ENCODE results near the gene UBE2I. TPM values are rescaled to one million over a fixed set of nuclear protein-coding genes. Genes with fewer than 3 reads are reported as not detected.

Gene UBE2I
- total and polyA plus RNA-seq, 4 donors: 35.7 to 86.7 (median 72.4) TPM

DNA sequence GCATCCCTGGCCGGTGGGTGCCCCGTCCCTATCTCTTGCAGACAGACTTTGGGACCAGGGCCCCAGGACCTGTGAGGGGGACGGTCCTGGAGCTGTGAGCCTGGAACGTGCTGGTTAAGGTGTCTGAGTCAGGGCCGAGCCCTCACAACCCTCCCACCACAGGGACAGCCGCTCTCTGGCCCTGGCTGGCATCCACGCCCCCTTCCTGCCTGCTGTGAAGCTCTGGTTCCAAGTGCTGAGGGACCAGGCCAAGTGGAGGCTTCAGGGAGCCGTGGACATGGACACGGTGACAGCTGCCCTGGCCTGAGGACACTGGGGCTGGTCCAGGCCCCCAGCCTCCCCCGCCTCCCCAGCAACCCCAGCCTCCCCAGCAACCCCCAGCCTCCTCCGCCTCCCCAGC, 35.7 kb downstream of the UBE2I start:
- Histone ChIP-seq H3K4me3 (ENCODE audit: low read length in 2 of 2) (no peak overlapping the region), H3K27ac (ENCODE audit: low read depth in 1 of 2, low read length in 2 of 2) (no peak overlapping the region), H3K27me3 (ENCODE audit: control insufficient read depth in 1 of 2, insufficient read depth in 2 of 2, low read length in 1 of 2) (no peaks in the 10 kb centered on the region), H3K36me3 (ENCODE audit: control insufficient read depth in 1 of 2, insufficient read depth in 2 of 2, low read length in 1 of 2) (no peaks in the 10 kb centered on the region), H3K9me3 (ENCODE audit: control insufficient read depth, low read length) (no peaks in the 10 kb centered on the region), H3K4me1 (ENCODE audit: control insufficient read depth in 1 of 2, insufficient read depth in 2 of 2, low read length in 2 of 2) (no peaks in the 10 kb centered on the region)
- intact Hi-C loops (cut with DNase I): no loop called here
- ATAC-seq (ENCODE audit: low FRiP score) (no peak), DNase-seq (no peak)
- WGBS, 2 donors: 58 to 65% methylated on average over 9 to 11 of the region's 11 CpGs

GRCh38 chr16:1345651-1346421, 36.4 kb downstream of the UBE2I start:
- H3K9me3 ChIP-seq (ENCODE audit: control insufficient read depth, low read length): no peaks in the 10 kb centered on the region
- ATAC-seq (ENCODE audit: low FRiP score): no peak
- no peaks in the 10 kb centered on the region for H3K4me1 ChIP-seq (ENCODE audit: control insufficient read depth in 1 of 2, insufficient read depth in 2 of 2, low read length in 2 of 2)
- no peaks in the 10 kb centered on the region for H3K27me3 ChIP-seq (ENCODE audit: control insufficient read depth in 1 of 2, insufficient read depth in 2 of 2, low read length in 1 of 2)
- DNase-seq: no peak
- no peak overlapping the region for H3K27ac ChIP-seq (ENCODE audit: low read depth in 1 of 2, low read length in 2 of 2)
- H3K4me3 ChIP-seq (ENCODE audit: low read length in 2 of 2): no peak overlapping the region
- H3K36me3 ChIP-seq (ENCODE audit: control insufficient read depth in 1 of 2, insufficient read depth in 2 of 2, low read length in 1 of 2): no peaks in the 10 kb centered on the region
- 72 to 76% methylated on average over 28 to 31 of the region's 31 CpGs for WGBS, 2 donors
- intact Hi-C loops (cut with DNase I): no loop called here

- intact Hi-C loops (cut with DNase I): no loop called here
- WGBS, 2 donors: 72 to 78% methylated on average over 34 of the region's 34 CpGs
- Histone ChIP-seq H3K27ac (ENCODE audit: low read depth in 1 of 2, low read length in 2 of 2) (no peak overlapping the region), H3K4me1 (ENCODE audit: control insufficient read depth in 1 of 2, insufficient read depth in 2 of 2, low read length in 2 of 2) (no peaks in the 10 kb centered on the region), H3K9me3 (ENCODE audit: control insufficient read depth, low read length) (no peaks in the 10 kb centered on the region), H3K27me3 (ENCODE audit: control insufficient read depth in 1 of 2, insufficient read depth in 2 of 2, low read length in 1 of 2) (no peaks in the 10 kb centered on the region), H3K36me3 (ENCODE audit: control insufficient read depth in 1 of 2, insufficient read depth in 2 of 2, low read length in 1 of 2) (no peaks in the 10 kb centered on the region), H3K4me3 (ENCODE audit: low read length in 2 of 2) (no peak overlapping the region)
- DNase-seq (no peak), ATAC-seq (ENCODE audit: low FRiP score) (no peak)
These were observed 37.2 kb downstream of the UBE2I start for GRCh38 chr16:1346422-1347285.

DNA sequence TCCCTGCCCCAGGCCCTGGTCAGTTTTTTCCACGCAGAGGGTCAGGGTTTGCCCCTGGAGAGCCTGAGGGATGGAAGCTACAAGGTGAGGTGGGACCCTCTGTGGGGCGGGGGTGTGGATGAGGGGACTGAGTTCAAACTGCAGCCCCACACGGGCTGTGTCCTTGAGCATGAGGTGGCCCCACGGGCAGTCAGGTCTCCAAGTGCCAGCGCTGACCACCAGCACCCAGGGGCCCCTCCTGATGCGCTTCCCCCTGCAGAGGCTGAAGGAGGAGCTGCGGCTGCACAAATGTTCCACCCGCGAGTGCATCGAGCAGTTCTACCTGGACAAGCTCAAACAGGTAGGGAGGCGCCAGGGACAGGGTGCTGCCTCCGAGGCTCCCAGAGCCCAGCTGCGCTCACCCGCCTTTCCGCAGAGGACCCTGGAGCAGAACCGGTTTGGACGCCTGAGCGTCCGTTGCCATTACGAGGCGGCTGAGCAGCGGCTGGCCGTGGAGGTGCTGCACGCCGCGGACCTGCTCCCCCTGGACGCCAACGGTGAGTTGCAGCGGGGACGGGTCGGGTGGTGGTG, 37.9 kb downstream of the UBE2I start:
- ATAC-seq (ENCODE audit: low FRiP score): no peak
- Histone ChIP-seq H3K36me3 (ENCODE audit: control insufficient read depth in 1 of 2, insufficient read depth in 2 of 2, low read length in 1 of 2) (no peaks in the 10 kb centered on the region), H3K4me3 (ENCODE audit: low read length in 2 of 2) (no peak overlapping the region), H3K27me3 (ENCODE audit: control insufficient read depth in 1 of 2, insufficient read depth in 2 of 2, low read length in 1 of 2) (no peaks in the 10 kb centered on the region), H3K27ac (ENCODE audit: low read depth in 1 of 2, low read length in 2 of 2) (no peak overlapping the region), H3K4me1 (ENCODE audit: control insufficient read depth in 1 of 2, insufficient read depth in 2 of 2, low read length in 2 of 2) (no peaks in the 10 kb centered on the region), H3K9me3 (ENCODE audit: control insufficient read depth, low read length) (no peaks in the 10 kb centered on the region)
- DNase-seq: no peak
- intact Hi-C loops (cut with DNase I): no loop called here
- WGBS, 2 donors: 89 to 91% methylated on average over 31 of the region's 31 CpGs

- Histone ChIP-seq H3K4me3 (ENCODE audit: low read length in 2 of 2) (no peak overlapping the region), H3K27me3 (ENCODE audit: control insufficient read depth in 1 of 2, insufficient read depth in 2 of 2, low read length in 1 of 2) (no peaks in the 10 kb centered on the region), H3K36me3 (ENCODE audit: control insufficient read depth in 1 of 2, insufficient read depth in 2 of 2, low read length in 1 of 2) (no peaks in the 10 kb centered on the region), H3K4me1 (ENCODE audit: control insufficient read depth in 1 of 2, insufficient read depth in 2 of 2, low read length in 2 of 2) (no peaks in the 10 kb centered on the region), H3K27ac (ENCODE audit: low read depth in 1 of 2, low read length in 2 of 2) (no peak overlapping the region), H3K9me3 (ENCODE audit: control insufficient read depth, low read length) (no peaks in the 10 kb centered on the region)
- DNase-seq: no peak
- intact Hi-C loops (cut with DNase I): no loop called here
- 89 to 91% methylated on average over 29 of the region's 29 CpGs for WGBS, 2 donors
- ATAC-seq (ENCODE audit: low FRiP score): no peak
These were observed 38.5 kb downstream of the UBE2I start for GRCh38 chr16:1347962-1348361.

DNA sequence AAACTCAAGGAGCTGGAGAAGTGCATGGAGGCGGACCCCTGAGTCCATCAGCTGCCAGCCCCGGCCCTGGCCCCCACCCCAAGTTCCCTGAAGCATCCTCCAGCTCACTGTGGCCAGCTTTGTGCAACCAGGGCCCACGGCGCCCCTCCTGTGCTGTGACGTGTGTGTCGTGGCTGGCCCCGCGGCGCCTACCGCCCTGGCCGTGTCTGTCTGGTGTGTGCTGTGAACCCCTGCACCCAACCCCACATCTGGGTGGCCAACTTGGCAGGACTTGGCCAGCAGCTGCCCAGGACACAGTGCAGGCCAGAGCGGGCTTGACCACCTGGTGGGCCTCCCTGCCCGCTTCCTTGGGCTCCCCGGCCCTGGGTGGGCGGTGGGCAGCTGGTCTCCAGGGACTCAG, 39.0 kb downstream of the UBE2I start:
- ATAC-seq (ENCODE audit: low FRiP score) (no peak), DNase-seq (no peak)
- Histone ChIP-seq H3K27me3 (ENCODE audit: control insufficient read depth in 1 of 2, insufficient read depth in 2 of 2, low read length in 1 of 2) (no peaks in the 10 kb centered on the region), H3K27ac (ENCODE audit: low read depth in 1 of 2, low read length in 2 of 2) (no peak overlapping the region), H3K36me3 (ENCODE audit: control insufficient read depth in 1 of 2, insufficient read depth in 2 of 2, low read length in 1 of 2) (no peaks in the 10 kb centered on the region), H3K9me3 (ENCODE audit: control insufficient read depth, low read length) (no peaks in the 10 kb centered on the region), H3K4me3 (ENCODE audit: low read length in 2 of 2) (no peak overlapping the region), H3K4me1 (ENCODE audit: control insufficient read depth in 1 of 2, insufficient read depth in 2 of 2, low read length in 2 of 2) (no peaks in the 10 kb centered on the region)
- 92 to 93% methylated on average over 15 of the region's 15 CpGs for WGBS, 2 donors
- intact Hi-C loops (cut with DNase I): no loop called here

DNA sequence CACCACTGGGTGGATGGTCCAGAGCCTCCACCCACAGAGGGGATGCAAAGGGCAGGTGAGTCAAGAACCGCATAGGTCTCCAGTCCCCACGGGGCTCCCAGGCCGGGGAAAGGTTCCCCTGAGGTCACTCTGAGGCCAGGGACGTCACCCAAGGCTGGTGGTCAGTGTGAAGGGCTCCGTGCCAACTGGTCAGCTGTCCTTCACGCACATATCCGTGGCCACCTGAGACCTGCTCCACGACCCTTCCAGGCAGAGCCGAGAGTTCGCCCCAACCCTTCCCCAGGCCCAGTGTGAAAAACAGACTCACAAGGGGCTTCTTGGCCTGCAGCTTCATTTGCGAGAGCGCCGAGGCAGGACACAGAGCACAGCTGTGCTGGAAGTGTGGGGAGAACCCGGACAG, 39.5 kb downstream of the UBE2I start:
- no peak overlapping the region for H3K4me3 ChIP-seq (ENCODE audit: low read length in 2 of 2)
- WGBS, 2 donors: 78 to 83% methylated on average over 14 of the region's 14 CpGs
- no peak overlapping the region for H3K27ac ChIP-seq (ENCODE audit: low read depth in 1 of 2, low read length in 2 of 2)
- H3K36me3 ChIP-seq (ENCODE audit: control insufficient read depth in 1 of 2, insufficient read depth in 2 of 2, low read length in 1 of 2): no peaks in the 10 kb centered on the region
- no peaks in the 10 kb centered on the region for H3K9me3 ChIP-seq (ENCODE audit: control insufficient read depth, low read length)
- intact Hi-C loops (cut with DNase I): no loop called here
- no peak for ATAC-seq (ENCODE audit: low FRiP score)
- H3K27me3 ChIP-seq (ENCODE audit: control insufficient read depth in 1 of 2, insufficient read depth in 2 of 2, low read length in 1 of 2): no peaks in the 10 kb centered on the region
- no peaks in the 10 kb centered on the region for H3K4me1 ChIP-seq (ENCODE audit: control insufficient read depth in 1 of 2, insufficient read depth in 2 of 2, low read length in 2 of 2)
- DNase-seq: no peak

GRCh38 chr16:1349351-1349750, 39.9 kb downstream of the UBE2I start:
- Histone ChIP-seq H3K27ac (ENCODE audit: low read depth in 1 of 2, low read length in 2 of 2) (no peak overlapping the region), H3K9me3 (ENCODE audit: control insufficient read depth, low read length) (no peaks in the 10 kb centered on the region), H3K36me3 (ENCODE audit: control insufficient read depth in 1 of 2, insufficient read depth in 2 of 2, low read length in 1 of 2) (no peaks in the 10 kb centered on the region), H3K4me1 (ENCODE audit: control insufficient read depth in 1 of 2, insufficient read depth in 2 of 2, low read length in 2 of 2) (no peaks in the 10 kb centered on the region), H3K27me3 (ENCODE audit: control insufficient read depth in 1 of 2, insufficient read depth in 2 of 2, low read length in 1 of 2) (no peaks in the 10 kb centered on the region), H3K4me3 (ENCODE audit: low read length in 2 of 2) (no peak overlapping the region)
- ATAC-seq (ENCODE audit: low FRiP score) (no peak), DNase-seq (no peak)
- intact Hi-C loops (cut with DNase I): no loop called here
- WGBS, 2 donors: 83% methylated on average over 16 of the region's 16 CpGs

Data from aorta (tissue), 5 donors.